NCI-H345 treated with DMSO at 0.1 percent for 48 hours (cell line): ENCODE data around the gene LIX1L.
"Not testable (repeated sequence)": the region's sequence is repeated elsewhere in the genome, so short reads cannot be mapped to it uniquely, and the experiment has no call there.

Source experiments
- DNase-seq: peaks from one replicate; lab custom pipeline; 2025; ENCODE audit not compliant: unreplicated experiment; lab: John Stamatoyannopoulos, UW

LIX1L gene

DNA sequence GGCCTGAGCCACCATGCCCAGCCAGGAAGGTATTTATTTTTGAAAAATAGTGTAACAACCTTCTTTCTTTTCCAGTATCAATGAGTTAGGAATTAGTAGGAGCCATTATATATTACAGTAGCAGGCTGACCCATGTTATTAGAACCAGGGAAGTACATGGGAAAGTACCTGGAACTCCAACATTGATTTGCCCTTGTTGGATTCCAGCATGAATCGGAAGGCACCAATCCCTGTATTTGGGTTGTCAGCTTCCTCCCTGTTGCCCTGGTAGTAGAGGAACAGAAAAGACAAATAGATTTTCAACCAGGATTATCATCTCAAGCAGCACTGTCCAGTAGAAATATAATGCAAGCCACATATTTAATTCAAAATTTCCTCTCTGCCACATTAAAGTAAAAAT lies 20.4 kb downstream of the LIX1L start:
- no peak for DNase-seq

DNA sequence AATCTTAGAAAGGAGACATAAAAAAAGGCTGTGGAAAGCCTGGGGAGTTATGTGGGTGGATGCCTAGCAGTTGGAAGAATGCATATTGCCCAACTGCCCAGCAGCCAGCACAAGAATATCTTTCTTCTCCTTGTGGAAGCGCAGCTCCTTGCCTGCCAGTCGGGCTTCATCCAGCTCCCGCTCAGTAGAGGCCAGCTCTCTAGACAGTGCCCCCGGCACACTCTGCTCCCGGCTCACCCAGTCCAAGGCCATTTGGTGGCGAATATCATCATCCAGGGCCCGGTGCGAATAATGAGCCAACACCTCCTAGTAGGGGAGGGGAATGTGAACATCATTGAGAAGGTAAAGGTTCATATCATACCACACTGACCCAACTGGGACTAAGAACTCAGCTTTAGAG lies 21.6 kb downstream of the LIX1L start:
- no peak for DNase-seq

DNA sequence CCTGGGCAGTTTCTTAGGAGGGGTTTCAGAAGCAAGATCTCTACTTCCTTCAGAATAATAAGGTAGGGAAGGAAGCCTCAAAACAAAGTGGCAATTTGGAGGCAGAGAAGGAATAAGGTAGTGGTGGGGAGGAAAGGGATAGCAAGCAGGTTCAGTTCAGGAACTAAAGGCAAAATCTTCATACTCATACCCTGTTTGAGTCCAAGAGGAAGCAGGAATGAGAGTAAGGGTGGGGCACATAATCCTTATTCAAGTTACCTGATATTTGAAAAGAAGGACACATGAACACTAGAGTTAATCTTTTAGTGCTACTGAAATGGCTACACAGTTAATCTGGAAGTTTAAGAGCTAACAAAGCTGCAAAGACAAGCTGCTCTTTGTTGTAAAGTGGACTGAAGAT lies 22.1 kb downstream of the LIX1L start:
- no peak for DNase-seq

- DNase-seq, result not testable (repeated sequence)
Observed at GRCh38 chr1:145932522-145933009, 25.3 kb downstream of the LIX1L start.

DNA sequence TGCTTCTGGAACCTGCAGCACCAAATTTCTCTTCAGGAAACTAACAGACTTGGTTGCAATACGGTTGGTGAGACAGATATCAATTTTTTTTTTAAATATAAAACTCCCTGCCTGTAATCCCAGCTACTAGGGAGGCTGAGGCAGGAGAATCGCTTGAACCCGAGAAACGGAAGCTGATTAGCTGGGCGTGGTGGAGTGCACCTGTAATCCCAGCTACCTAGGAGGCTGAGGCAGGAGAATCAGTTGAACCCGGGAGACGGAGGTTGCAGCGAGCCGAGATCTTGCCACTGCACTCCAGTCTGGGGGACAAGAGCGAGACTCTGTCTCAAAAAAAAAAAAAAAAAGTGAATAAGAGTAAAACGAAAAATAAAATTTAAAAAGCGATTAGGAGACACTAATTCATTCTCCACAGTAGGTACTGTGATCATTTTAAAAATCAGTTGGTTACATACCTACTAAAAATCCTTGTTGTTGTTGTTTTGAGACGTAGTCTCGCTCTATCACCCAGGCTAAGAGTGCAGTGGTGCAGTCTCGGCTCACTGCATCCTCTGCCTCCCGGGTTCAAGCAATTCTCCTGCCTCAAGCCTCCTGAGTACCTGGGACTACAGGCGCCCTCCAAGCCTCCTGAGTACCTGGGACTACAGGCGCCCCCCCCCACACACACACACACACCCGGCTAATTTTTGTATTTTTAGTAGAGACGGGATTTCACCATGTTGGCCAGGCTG lies 29.7 kb downstream of the LIX1L start:
- no peak for DNase-seq

DNA sequence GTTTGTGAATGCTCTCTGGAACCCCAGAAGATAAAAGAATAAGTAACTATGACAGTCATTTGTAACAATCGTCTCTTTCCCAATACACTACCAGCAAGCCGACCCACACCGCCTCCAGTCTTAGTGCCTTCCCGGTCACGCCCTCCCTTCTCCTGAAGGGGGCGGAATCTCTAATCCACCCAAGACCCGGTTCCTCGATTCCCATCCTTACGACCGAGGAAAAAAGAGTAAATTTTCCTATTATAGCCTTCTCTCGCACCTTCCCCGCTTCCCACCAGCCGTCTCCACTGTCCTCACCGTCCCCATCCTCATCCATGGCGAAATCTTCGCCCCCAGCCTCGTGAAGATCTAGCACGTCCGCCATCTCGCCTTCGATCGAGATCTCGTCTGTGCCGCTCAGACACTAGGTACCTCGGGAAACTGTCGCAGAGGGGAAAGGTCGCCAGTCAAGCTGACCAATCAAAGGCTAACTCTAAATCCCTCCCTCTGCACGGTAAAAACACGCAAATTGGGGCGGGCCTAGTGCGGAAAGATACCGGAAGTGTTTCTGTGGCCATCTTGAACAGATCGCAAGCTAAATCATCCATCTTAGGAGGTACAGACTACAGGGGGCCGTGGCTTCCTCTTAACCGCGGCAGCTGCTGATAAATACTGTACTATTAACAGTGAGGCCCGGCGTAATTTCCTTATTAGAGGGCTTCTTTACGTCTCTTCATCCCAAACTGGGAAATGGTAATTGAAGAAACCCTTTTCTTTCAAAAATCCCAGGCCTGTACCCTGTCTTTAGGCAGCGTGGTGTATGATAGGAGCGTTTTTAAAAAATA lies 30.5 kb downstream of the LIX1L start, which contains the start of gene RBM8A:
Gene RBM8A (minus strand): TSS at position 422 of the 824 bp plus-strand sequence. CDS start 58 bp downstream, at position 364.
- peak; percentile 100 for DNase-seq

- DNase-seq, result no peak
Observed at GRCh38 chr1:145926686-145927062, 31.1 kb downstream of the LIX1L start.

DNA sequence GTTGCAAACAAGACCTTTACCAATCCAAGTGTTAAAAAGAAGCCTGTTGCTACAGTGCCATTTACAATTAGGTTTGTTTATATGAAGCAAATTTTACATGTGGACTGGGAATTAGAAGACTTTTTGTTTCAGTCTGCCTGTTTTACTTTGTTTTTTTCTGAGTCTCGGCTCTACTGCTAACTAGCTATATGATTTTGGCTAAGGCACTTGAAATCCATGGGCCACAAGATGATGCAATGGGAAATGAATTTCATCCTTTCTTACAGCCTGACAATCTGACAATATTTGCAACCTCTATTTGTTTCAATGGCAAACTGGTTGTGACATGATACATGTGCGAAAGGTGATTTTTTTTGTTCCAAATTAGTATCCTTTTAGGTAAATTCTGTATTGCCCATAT lies 35.6 kb downstream of the LIX1L start:
- DNase-seq, result no peak

- DNase-seq, result not testable (repeated sequence)
Observed at GRCh38 chr1:145920297-145920696, 37.5 kb downstream of the LIX1L start.

GRCh38 chr1:145918992-145919939 lies 38.6 kb downstream of the LIX1L start:
- DNase-seq, result no peak

GRCh38 chr1:145918144-145918991 lies 39.4 kb downstream of the LIX1L start, which contains the start of gene PEX11B:
TSS of gene PEX11B (minus strand) at chr1:145918717. CDS start at chr1:145918688, 29 bp downstream.
- DNase-seq, result peak; percentile 100

GRCh38 chr1:145917595-145917994 lies 40.2 kb downstream of the LIX1L start:
- no peak for DNase-seq

- no peak for DNase-seq
Observed at GRCh38 chr1:145916745-145917144, 41.1 kb downstream of the LIX1L start.

GRCh38 chr1:145912128-145912641 lies 45.6 kb downstream of the LIX1L start:
- no peak for DNase-seq

GRCh38 chr1:145908653-145909052 lies 49.2 kb downstream of the LIX1L start:
- DNase-seq, result no peak

GRCh38 chr1:145906954-145907753 lies 50.7 kb downstream of the LIX1L start:
- no peak for DNase-seq

DNA sequence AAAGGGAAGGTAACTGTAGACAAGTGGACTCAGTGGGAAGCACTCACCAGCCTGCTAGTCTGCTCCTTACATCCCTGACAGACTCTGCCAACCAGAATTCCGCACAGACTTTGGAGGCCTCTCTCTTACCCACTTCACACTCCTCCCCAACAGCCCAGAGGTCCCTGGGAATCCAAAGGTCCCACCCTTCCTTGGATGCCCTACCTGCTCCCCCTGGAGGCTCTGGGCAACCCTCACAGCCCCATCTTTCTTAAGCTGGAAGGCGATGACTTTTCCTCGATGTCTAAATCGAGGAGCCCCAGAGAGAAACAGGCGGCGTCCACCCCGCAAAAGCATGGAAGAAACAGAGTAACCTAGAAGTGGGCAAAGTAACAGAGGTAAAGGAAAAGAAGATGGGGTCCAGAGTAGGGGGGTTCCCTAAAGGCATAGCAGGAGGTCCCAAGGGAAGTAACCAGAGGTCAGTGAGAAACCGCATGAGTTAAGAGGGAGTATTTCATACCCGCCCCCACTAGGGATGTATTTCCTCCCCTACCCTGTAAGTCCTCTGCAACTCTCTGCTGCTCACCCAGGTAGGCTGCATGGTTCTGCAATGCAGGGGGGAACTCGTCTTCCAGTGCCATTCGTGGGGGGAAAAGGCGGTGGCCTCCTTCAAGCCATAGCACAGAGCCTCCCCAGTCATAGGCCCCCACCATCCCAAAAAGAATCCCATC lies 56.4 kb downstream of the LIX1L start:
- no peak for DNase-seq

DNA sequence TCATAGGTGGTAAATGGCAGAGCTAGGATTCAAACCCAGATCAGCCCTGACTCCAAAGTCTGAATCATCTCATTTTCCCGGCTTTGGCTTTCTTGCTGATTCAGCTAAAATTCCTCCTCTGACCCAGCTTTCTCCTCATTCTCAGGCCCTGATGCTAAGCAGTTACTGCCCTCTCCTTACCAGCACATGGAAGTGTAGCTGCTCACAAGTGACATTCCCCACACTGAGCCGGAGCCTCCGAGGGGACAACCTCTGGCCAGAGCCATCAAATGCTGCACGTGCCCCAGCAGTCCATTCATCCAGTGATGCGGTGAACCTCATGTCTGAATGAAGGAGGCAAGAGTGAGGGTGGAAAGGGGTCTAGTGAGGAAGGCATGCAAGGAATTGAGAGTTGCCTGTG lies 59.1 kb downstream of the LIX1L start:
- no peak for DNase-seq
